Spleen (tissue), 7 donors: ENCODE measurements around the gene LRRC4B.

Experiments used
- POLR2A ChIP-seq, 3 donors: fragments of 450-650 bp; IDR thresholded peaks; one replicate each; pipeline ENCODE4 v1.5.1; 2017; ENCODE audit warnings: antibody characterized with exemption in 3 of 3, mild to moderate bottlenecking in 1 of 3
- POLR2AphosphoS5 ChIP-seq, 3 donors: sonication (generic); formaldehyde crosslinking; IDR thresholded peaks; one replicate each; pipeline ENCODE4 v1.5.1; 2017; ENCODE audit warnings: antibody characterized with exemption in 3 of 3
- TF ChIP-seq, protein P1 (sequence below), 11 experiments: fragments of 200-600 bp in 7 of 11; fragments of 450-650 bp in 4 of 11; sonication (generic) in 4 of 11; IDR thresholded peaks in 8 of 11; conservative IDR thresholded peaks in 3 of 11; 1 replicate in 7 of 11; 2 replicates in 4 of 11; pipeline versions ENCODE4 v1.4.0 to v1.8.0; 2016 to 2021; ENCODE audit warnings: antibody characterized with exemption in 11 of 11, inconsistent platforms in 4 of 11, mild to moderate bottlenecking in 1 of 11
- donor health status: DM: no; HTN: no; CAD: no; lungs with moderate emphysema.
- donor health status: DM: no; HTN: no; CAD: no.
- donor health status: DM: no; HTN: no; CAD: no.

DNA sequence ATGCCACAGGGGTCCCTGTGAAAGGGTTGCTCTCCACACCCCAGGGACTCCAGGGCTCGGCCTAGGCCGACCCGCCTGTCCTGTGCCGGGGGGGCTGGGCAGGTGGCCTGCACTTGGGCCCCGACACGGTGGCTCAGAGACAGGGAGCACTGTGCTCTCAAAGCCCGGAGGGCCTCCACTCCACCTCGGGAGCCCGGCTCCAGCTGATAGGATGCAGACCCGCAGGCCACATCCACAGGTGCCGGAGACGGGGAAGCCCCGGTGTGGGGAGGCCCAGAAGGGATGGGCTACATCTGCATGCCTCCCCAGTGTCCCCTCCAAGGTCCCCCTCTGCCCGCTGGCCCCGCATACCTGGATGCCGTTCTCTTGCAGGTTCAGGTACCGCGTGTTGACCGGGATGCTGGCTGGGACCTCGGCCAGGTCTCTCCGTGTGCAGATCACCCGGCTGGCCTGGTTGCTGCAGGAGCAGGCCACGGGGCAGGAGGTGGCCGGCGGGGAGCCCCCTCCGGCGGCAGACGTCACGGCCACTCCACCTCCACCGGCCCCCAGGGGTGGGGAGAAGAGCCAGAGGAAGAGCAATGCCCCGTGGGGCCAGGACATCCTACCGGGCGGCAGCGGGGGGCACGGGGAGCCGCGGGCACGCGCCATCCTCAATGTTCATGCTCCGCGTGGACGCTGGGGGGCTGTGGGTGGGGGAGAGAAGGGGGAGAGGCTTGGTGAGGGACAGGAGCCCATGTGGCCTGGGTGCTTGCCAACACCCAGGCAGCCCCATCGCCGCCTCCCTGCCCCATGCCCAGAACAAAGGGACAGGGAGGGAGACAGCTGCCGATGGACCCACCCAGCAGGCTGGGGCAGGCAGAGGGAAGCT is 19.8 kb downstream of the LRRC4B start:
- TF ChIP-seq, protein P1, sequence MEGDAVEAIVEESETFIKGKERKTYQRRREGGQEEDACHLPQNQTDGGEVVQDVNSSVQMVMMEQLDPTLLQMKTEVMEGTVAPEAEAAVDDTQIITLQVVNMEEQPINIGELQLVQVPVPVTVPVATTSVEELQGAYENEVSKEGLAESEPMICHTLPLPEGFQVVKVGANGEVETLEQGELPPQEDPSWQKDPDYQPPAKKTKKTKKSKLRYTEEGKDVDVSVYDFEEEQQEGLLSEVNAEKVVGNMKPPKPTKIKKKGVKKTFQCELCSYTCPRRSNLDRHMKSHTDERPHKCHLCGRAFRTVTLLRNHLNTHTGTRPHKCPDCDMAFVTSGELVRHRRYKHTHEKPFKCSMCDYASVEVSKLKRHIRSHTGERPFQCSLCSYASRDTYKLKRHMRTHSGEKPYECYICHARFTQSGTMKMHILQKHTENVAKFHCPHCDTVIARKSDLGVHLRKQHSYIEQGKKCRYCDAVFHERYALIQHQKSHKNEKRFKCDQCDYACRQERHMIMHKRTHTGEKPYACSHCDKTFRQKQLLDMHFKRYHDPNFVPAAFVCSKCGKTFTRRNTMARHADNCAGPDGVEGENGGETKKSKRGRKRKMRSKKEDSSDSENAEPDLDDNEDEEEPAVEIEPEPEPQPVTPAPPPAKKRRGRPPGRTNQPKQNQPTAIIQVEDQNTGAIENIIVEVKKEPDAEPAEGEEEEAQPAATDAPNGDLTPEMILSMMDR (IDR thresholded peaks at IDR 0.05 in 8 of 11, conservative IDR thresholded peaks at IDR 0.05 in 3 of 11), result no peak
- TF ChIP-seq POLR2A (IDR thresholded peaks at IDR 0.05) (no peak), POLR2AphosphoS5 (IDR thresholded peaks at IDR 0.05) (no peak)
